GM23248 (cell line): Measurements from ENCODE around the gene CALR3. TPM values are rescaled to one million over a fixed set of nuclear protein-coding genes. Genes with fewer than 3 reads are reported as not detected.

Experiments
- DNase-seq: peaks from one replicate; pipeline ENCODE4 v3.0.0-alpha.2; 2015
- H2AFZ ChIP-seq: fragments of 200-600 bp; sonication (generic); 2 replicates; pipeline ENCODE4 v1.6.1; 2016; ENCODE audit warnings: antibody characterized with exemption
- H3F3A ChIP-seq: fragments of 200-600 bp; sonication (generic); 2 replicates; pipeline ENCODE4 v1.6.1; 2016; ENCODE audit warnings: mild to moderate bottlenecking, antibody characterized with exemption, mixed run types; ENCODE audit not compliant: insufficient read depth
- H3K27ac ChIP-seq: fragments of 200-600 bp; sonication (generic); 2 replicates; pipeline ENCODE4 v1.5.1; 2016; ENCODE audit warnings: mild to moderate bottlenecking
- H3K27me3 ChIP-seq: fragments of 200-600 bp; sonication (generic); replicated peaks from 2 replicates; pipeline ENCODE4 v1.6.1; 2016; ENCODE audit warnings: mild to moderate bottlenecking; ENCODE audit not compliant: insufficient read depth
- H3K36me3 ChIP-seq: fragments of 200-600 bp; sonication (generic); 2 replicates; pipeline ENCODE4 v1.6.1; 2016; ENCODE audit warnings: low read depth, mild to moderate bottlenecking
- H3K4me1 ChIP-seq: fragments of 200-600 bp; sonication (generic); 2 replicates; pipeline ENCODE4 v1.6.1; 2016; ENCODE audit warnings: mild to moderate bottlenecking; ENCODE audit not compliant: insufficient read depth
- H3K4me2 ChIP-seq: fragments of 200-600 bp; sonication (generic); one replicate; pipeline ENCODE4 v1.6.1; 2016; ENCODE audit warnings: mild to moderate bottlenecking; ENCODE audit not compliant: unreplicated experiment
- H3K4me3 ChIP-seq: fragments of 200-600 bp; sonication (generic); 2 replicates; pipeline ENCODE4 v1.5.1; 2016; ENCODE audit warnings: mild to moderate bottlenecking
- H3K79me2 ChIP-seq: fragments of 200-600 bp; sonication (generic); 2 replicates; pipeline ENCODE4 v1.6.1; 2016; ENCODE audit warnings: mild to moderate bottlenecking; ENCODE audit not compliant: insufficient read depth
- H3K9ac ChIP-seq: fragments of 200-600 bp; sonication (generic); 2 replicates; pipeline ENCODE4 v1.6.1; 2016; ENCODE audit warnings: mild to moderate bottlenecking
- H3K9me2 ChIP-seq: fragments of 200-600 bp; sonication (generic); 2 replicates; pipeline ENCODE4 v1.6.1; 2016; ENCODE audit warnings: mixed run types, mild to moderate bottlenecking, moderate library complexity; ENCODE audit not compliant: insufficient read depth
- H3K9me3 ChIP-seq: fragments of 200-600 bp; sonication (generic); one replicate; pipeline ENCODE4 v1.6.1; 2017; ENCODE audit warnings: low read depth
- H4K20me1 ChIP-seq: fragments of 200-600 bp; sonication (generic); 2 replicates; pipeline ENCODE4 v1.6.0; 2016; ENCODE audit not compliant: insufficient read depth
- EZH2 ChIP-seq: fragments of 200-600 bp; sonication (generic); IDR thresholded peaks from 2 replicates; pipeline ENCODE4 v1.6.1; 2018; ENCODE audit warnings: antibody characterized with exemption, mild to moderate bottlenecking; ENCODE audit not compliant: insufficient read depth, poor library complexity, severe bottlenecking
- EZH2phosphoT487 ChIP-seq: fragments of 200-600 bp; sonication (generic); IDR thresholded peaks from 2 replicates; pipeline ENCODE4 v1.6.1; 2018; ENCODE audit warnings: antibody characterized with exemption, moderate library complexity, mild to moderate bottlenecking, low read depth; ENCODE audit not compliant: insufficient read depth
- WGBS, 2 experiments: methylation state at CpG; one replicate each; pipeline ENCODE4 v1.1.6; 2015 to 2017; ENCODE audit warnings: low lambda C conversion rate in 2 of 2, low coverage in 1 of 2; ENCODE audit errors: missing lambda C conversion rate in 2 of 2; 5-methylcytosine and 5-hydroxymethylcytosine counted together
- in situ Hi-C: fragments of 300-500 bp; cut with MboI; formaldehyde crosslinking; loops from 2 replicates; pipeline ENCODE4 v1.15.0; 2020
- polyA plus RNA-seq: library from polyadenylated mRNA; unstranded; fragments of >200 nt; fragmentation: Nextera tagmentation; extraction: Ambion mirVana; gene quantifications from 2 replicates; pipeline ENCODE4 v1.2.1, GENCODE V29; 2016
- total RNA-seq: library from RNA; depleted of rRNA; stranded (reverse); fragments of >200 nt; shearing (Covaris generic); gene quantifications from 2 replicates; pipeline ENCODE4 v1.2.3, GENCODE V29; 2014

The CALR3 gene
- total and polyA plus RNA-seq, 2 experiments from 2014 or later: not detected

GRCh38 chr19:16460454-16460853, 35.5 kb downstream of the CALR3 start:
- Histone ChIP-seq H3K4me3 (no peak overlapping the region), H2AFZ (no peak overlapping the region)
- WGBS, 2 experiments: 80 to 91% methylated on average over 8 of the region's 8 CpGs

GRCh38 chr19:16459680-16460079, 36.3 kb downstream of the CALR3 start:
- Histone ChIP-seq H4K20me1 (peaks cover 5% of the 10 kb centered on the region; the same call in 1 of the 2 replicates), H3K27ac (no peak overlapping the region), H3K9me3 (no peaks in the 10 kb centered on the region), H3K4me1 (peaks cover 16% of the 10 kb centered on the region), H3K9ac (no peak overlapping the region), H2AFZ (no peak overlapping the region), H3K4me3 (no peak overlapping the region), H3K27me3 (no peaks in the 10 kb centered on the region), H3F3A (no peaks in the 10 kb centered on the region), H3K36me3 (no peaks in the 10 kb centered on the region), H3K9me2 (no peaks in the 10 kb centered on the region), H3K79me2 (peaks cover 100% of the 10 kb centered on the region), H3K4me2 (no peak overlapping the region)
- in situ Hi-C loops: no loop called here
- WGBS, 2 experiments: 56 to 61% methylated on average over 3 of the region's 3 CpGs
- TF ChIP-seq EZH2phosphoT487: no peak
- no peak for DNase-seq

More at GRCh38 chr19:16460454-16460853, 35.5 kb downstream of the CALR3 start:
- Histone ChIP-seq H3K4me2 (no peak overlapping the region), H3K9me3 (no peaks in the 10 kb centered on the region), H3K27me3 (no peaks in the 10 kb centered on the region), H3K27ac (no peak overlapping the region), H3K9me2 (no peaks in the 10 kb centered on the region), H3K9ac (no peak overlapping the region), H3F3A (no peaks in the 10 kb centered on the region), H3K36me3 (no peaks in the 10 kb centered on the region), H3K4me1 (peaks cover 16% of the 10 kb centered on the region), H3K79me2 (peaks cover 100% of the 10 kb centered on the region), H4K20me1 (peaks cover 5% of the 10 kb centered on the region; the same call in 1 of the 2 replicates)
- no peak for DNase-seq
- TF ChIP-seq EZH2phosphoT487: no peak
- in situ Hi-C loops: no loop called here

- Histone ChIP-seq H3K4me1 (peaks cover 16% of the 10 kb centered on the region), H3K4me2 (no peak overlapping the region), H3K27ac (no peak overlapping the region), H2AFZ (no peak overlapping the region), H3K36me3 (no peaks in the 10 kb centered on the region), H3K4me3 (no peak overlapping the region), H3F3A (no peaks in the 10 kb centered on the region), H3K9me2 (no peaks in the 10 kb centered on the region), H3K27me3 (no peaks in the 10 kb centered on the region), H3K79me2 (peaks cover 100% of the 10 kb centered on the region), H3K9me3 (no peaks in the 10 kb centered on the region), H4K20me1 (peaks cover 3% of the 10 kb centered on the region; the same call in 1 of the 2 replicates), H3K9ac (no peak overlapping the region)
- 69 to 70% methylated on average over 20 to 25 of the region's 25 CpGs for WGBS, 2 experiments
- no peak for DNase-seq
- no peak for TF ChIP-seq EZH2phosphoT487
- TF ChIP-seq EZH2: no peak
- in situ Hi-C loops: no loop called here
Measured at GRCh38 chr19:16458391-16459341, 37.3 kb downstream of the CALR3 start.

- H3K4me3 ChIP-seq: no peak overlapping the region
- no peaks in the 10 kb centered on the region for H3F3A ChIP-seq
- no peak overlapping the region for H2AFZ ChIP-seq
- no peaks in the 10 kb centered on the region; the same call in 1 of the 2 replicates for H4K20me1 ChIP-seq
- TF ChIP-seq EZH2: no peak
- no peak for TF ChIP-seq EZH2phosphoT487
- H3K9me2 ChIP-seq: no peaks in the 10 kb centered on the region
- H3K27me3 ChIP-seq: no peaks in the 10 kb centered on the region
- H3K9ac ChIP-seq: no peak overlapping the region
- H3K4me1 ChIP-seq: peaks cover 16% of the 10 kb centered on the region
- no peaks in the 10 kb centered on the region for H3K36me3 ChIP-seq
- in situ Hi-C loops: no loop called here
- peaks cover 100% of the 10 kb centered on the region for H3K79me2 ChIP-seq
- peak overlapping the region; percentile 52 for H3K4me2 ChIP-seq
- H3K27ac ChIP-seq: no peak overlapping the region
- WGBS, 2 experiments: 53 to 59% methylated on average over 8 of the region's 8 CpGs
- no peak for DNase-seq
- no peaks in the 10 kb centered on the region for H3K9me3 ChIP-seq
Measured at GRCh38 chr19:16457954-16458331, 38.0 kb downstream of the CALR3 start.
